Measurements from ENCODE around the gene NDUFB8.

Gene NDUFB8

GRCh38 chr10:100490531-100490930, 39.1 kb downstream of the NDUFB8 start:
- no peaks in the 10 kb centered on the region for H3K27me3 ChIP-seq (ENCODE audit: insufficient read depth, poor library complexity, severe bottlenecking)

DNA sequence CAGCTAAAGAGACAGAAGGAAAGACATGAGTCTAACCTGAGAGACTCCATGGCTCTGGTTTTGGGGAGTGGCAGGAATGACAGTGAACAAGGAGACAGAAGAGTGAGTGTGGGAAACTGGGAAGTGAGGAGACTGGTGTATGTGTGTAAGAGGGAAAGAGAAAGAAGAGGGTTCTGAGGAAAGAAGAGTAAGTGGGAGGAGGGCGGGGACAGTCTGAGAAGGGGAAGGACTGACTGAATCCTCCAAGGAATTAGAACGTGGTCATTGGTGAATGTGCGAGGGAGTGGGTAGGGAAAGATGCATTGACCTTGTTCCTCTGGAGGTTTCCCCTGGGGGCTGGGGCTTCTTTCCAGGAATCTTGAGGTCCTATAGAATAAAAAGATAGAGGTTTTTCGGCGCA, 40.3 kb downstream of the NDUFB8 start:
- no peak for DNase-seq (ENCODE audit: low read depth in 1 of 2, low spot score in 1 of 2)
- Histone ChIP-seq H3K4me3 (replicated peaks; ENCODE audit: insufficient read depth, low read length) (no peak overlapping the region), H3K27ac (replicated peaks) (no peak overlapping the region), H3K27me3 (ENCODE audit: insufficient read depth, poor library complexity, severe bottlenecking) (no peaks in the 10 kb centered on the region)
- no peak for TF ChIP-seq POLR2AphosphoS5 (IDR thresholded peaks at IDR 0.05; ENCODE audit: low read depth)
- TF ChIP-seq GABPA (IDR thresholded peaks at IDR 0.05; ENCODE audit: low read depth), result no peak
- no peak for TF ChIP-seq SPI1 (IDR thresholded peaks at IDR 0.05; ENCODE audit: borderline replicate concordance, low read depth)
- no peak for TF ChIP-seq CTCF (IDR thresholded peaks at IDR 0.05; ENCODE audit: insufficient read depth, low read length)
- TF ChIP-seq, protein P1, sequence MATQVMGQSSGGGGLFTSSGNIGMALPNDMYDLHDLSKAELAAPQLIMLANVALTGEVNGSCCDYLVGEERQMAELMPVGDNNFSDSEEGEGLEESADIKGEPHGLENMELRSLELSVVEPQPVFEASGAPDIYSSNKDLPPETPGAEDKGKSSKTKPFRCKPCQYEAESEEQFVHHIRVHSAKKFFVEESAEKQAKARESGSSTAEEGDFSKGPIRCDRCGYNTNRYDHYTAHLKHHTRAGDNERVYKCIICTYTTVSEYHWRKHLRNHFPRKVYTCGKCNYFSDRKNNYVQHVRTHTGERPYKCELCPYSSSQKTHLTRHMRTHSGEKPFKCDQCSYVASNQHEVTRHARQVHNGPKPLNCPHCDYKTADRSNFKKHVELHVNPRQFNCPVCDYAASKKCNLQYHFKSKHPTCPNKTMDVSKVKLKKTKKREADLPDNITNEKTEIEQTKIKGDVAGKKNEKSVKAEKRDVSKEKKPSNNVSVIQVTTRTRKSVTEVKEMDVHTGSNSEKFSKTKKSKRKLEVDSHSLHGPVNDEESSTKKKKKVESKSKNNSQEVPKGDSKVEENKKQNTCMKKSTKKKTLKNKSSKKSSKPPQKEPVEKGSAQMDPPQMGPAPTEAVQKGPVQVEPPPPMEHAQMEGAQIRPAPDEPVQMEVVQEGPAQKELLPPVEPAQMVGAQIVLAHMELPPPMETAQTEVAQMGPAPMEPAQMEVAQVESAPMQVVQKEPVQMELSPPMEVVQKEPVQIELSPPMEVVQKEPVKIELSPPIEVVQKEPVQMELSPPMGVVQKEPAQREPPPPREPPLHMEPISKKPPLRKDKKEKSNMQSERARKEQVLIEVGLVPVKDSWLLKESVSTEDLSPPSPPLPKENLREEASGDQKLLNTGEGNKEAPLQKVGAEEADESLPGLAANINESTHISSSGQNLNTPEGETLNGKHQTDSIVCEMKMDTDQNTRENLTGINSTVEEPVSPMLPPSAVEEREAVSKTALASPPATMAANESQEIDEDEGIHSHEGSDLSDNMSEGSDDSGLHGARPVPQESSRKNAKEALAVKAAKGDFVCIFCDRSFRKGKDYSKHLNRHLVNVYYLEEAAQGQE (IDR thresholded peaks at IDR 0.05; ENCODE audit: insufficient replicate concordance, low read depth), result no peak

More at GRCh38 chr10:100490531-100490930, 39.1 kb downstream of the NDUFB8 start:
- DNase-seq (ENCODE audit: low read depth in 1 of 2, low spot score in 1 of 2), result no peak
- no peak overlapping the region for H3K4me3 ChIP-seq (replicated peaks; ENCODE audit: insufficient read depth, low read length)
- no peak overlapping the region for H3K27ac ChIP-seq (replicated peaks)
- TF ChIP-seq, protein P1 (IDR thresholded peaks at IDR 0.05; ENCODE audit: insufficient replicate concordance, low read depth), result no peak
- TF ChIP-seq GABPA (IDR thresholded peaks at IDR 0.05; ENCODE audit: low read depth) (no peak), SPI1 (IDR thresholded peaks at IDR 0.05; ENCODE audit: borderline replicate concordance, low read depth) (no peak)

DNA sequence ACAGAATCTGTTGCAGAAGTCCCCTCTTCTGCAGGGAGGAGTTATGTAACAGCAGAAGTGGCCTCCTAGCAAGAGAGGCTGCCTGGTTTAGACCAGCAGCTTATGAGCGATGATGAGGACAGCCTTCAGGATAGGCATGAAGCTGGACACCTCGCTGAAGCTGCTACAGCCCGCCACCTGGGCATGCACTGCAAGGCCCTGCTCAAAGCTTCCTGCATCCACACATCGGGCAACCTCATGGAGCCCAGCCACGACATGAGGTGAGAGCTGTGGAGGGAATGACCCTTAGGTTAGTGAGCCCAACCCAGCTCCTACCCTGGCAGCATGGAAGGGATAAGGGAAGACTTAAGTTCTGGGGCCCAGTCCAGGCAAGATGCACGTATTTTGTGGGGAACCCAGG, 42.1 kb downstream of the NDUFB8 start:
- no peaks in the 10 kb centered on the region for H3K27me3 ChIP-seq (ENCODE audit: insufficient read depth, poor library complexity, severe bottlenecking)
- no peak overlapping the region for H3K27ac ChIP-seq (replicated peaks)
- TF ChIP-seq CTCF (IDR thresholded peaks at IDR 0.05; ENCODE audit: insufficient read depth, low read length) (no peak), POLR2AphosphoS5 (IDR thresholded peaks at IDR 0.05; ENCODE audit: low read depth) (no peak), GABPA (IDR thresholded peaks at IDR 0.05; ENCODE audit: low read depth) (no peak), SPI1 (IDR thresholded peaks at IDR 0.05; ENCODE audit: borderline replicate concordance, low read depth) (no peak)
- TF ChIP-seq, protein P1 (IDR thresholded peaks at IDR 0.05; ENCODE audit: insufficient replicate concordance, low read depth), result no peak
- DNase-seq (ENCODE audit: low read depth in 1 of 2, low spot score in 1 of 2), result no peak
- H3K4me3 ChIP-seq (replicated peaks; ENCODE audit: insufficient read depth, low read length), result no peak overlapping the region

Measured in HL-60 (cell line).